B cell (primary cell): Measurements from ENCODE around the gene PKIB.

ENCODE experiments used
- EZH2 ChIP-seq: IDR thresholded peaks from 2 replicates; pipeline ENCODE4 v1.6.1; 2012; ENCODE audit warnings: borderline replicate concordance, low read depth, mild to moderate bottlenecking, moderate library complexity, low read length; ENCODE audit not compliant: insufficient read depth, poor library complexity, severe bottlenecking
- TF ChIP-seq, protein P1 (sequence below): fragments of 200-600 bp; IDR thresholded peaks from one replicate; pipeline ENCODE4 v1.8.0; 2022; ENCODE audit warnings: antibody characterized with exemption, mild to moderate bottlenecking

DNA sequence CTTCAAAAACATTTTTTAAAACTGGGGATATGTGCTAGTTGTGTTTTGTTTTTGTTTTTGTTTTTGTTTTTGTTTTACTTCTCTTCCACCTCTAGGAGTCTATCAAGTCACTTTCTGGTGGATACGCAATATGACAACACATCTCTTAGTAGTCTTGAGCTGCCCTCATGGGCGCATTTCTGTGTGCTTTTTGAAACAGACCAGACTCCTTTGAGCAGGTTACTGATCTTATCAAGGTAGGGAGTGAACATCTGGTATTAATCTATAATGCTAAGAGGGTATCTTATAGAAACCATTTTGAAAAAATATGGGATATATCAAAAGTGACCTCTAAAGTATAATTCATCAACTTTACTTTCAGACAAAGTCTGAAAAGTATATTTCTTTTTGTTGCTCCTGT is 56.2 kb downstream of the PKIB start:
- TF ChIP-seq, protein P1, sequence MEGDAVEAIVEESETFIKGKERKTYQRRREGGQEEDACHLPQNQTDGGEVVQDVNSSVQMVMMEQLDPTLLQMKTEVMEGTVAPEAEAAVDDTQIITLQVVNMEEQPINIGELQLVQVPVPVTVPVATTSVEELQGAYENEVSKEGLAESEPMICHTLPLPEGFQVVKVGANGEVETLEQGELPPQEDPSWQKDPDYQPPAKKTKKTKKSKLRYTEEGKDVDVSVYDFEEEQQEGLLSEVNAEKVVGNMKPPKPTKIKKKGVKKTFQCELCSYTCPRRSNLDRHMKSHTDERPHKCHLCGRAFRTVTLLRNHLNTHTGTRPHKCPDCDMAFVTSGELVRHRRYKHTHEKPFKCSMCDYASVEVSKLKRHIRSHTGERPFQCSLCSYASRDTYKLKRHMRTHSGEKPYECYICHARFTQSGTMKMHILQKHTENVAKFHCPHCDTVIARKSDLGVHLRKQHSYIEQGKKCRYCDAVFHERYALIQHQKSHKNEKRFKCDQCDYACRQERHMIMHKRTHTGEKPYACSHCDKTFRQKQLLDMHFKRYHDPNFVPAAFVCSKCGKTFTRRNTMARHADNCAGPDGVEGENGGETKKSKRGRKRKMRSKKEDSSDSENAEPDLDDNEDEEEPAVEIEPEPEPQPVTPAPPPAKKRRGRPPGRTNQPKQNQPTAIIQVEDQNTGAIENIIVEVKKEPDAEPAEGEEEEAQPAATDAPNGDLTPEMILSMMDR: no peak
- no peak for TF ChIP-seq EZH2
